Germinal center (tissue), 1 donor: ENCODE data around the gene TEX264.

Source experiments
- DNase-seq: peaks from one replicate; pipeline ENCODE4 v3.0.0; 2012; ENCODE audit warnings: mixed read lengths, low spot score

The TEX264 gene

DNA sequence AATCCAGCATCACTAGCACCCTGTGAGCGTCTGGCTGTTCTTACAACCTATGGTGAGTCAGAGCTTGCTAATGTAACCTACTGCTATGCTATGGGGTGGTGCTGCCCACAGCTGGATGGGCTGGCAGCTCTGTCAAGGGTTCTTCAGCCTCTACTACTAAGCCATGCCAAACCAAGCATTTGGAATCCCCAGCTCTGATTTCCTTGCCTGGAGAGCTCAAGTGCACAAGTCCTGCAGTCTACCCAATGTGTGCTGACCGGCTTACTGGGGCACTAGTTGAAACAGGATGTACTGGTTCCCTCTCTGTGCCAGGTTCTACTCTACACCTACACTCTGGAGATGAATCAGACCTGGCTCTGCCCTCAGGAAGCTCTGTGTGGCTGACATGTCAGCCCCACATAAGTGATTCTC is 4.2 kb downstream of the TEX264 start:
- no peak for DNase-seq

DNA sequence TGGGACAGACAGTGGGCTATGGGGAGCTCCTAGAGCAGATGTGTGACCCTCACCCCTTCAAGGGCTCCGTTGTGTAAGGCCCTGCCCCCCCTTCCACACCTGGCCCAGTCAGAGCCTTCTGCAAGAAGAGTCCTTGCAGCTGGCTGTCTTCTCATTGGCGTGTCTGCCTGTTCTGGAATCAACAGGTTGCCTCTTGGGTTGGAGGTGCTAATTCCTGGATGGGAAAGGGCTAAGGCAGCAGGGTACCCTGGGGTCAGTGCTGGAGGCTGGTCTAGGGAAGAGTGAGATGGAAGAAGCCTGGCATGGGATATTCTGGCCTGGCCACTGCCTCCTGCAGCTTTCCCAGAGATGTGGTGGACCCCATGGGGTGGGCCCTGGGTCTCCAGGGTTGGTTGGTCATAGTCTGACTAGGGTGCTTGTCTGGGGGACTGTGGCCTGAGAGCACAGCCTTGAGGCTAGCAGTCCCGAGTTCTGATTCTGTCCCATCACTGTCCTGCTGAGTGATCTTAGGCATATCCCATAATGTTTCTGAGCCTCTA is 5.1 kb downstream of the TEX264 start:
- no peak for DNase-seq

- DNase-seq, result no peak
These were observed 6.3 kb downstream of the TEX264 start for GRCh38 chr3:51677358-51677757.

GRCh38 chr3:51678186-51678585 is 7.1 kb downstream of the TEX264 start:
- no peak for DNase-seq

- no peak for DNase-seq
These were observed 7.6 kb downstream of the TEX264 start for GRCh38 chr3:51678641-51679040.

DNA sequence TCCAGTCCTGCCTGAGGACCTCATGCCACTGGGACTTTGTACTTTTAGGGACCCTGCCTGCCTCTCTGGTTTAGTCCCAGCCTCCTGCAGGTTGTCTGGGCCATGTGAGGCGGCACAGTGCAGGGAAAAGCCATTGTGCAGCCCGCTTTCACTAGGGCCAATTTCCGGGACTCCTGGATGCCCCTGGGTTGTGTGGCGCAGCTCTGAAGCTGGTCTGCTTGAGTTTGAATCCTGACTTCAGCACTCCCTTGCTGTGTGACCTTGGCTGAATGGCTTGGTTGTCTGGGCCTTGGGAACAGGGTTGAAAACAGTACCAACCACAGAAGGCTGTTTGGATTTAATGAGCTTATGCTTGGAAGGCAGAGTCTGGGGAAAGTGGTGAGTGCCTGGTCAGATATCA is 8.3 kb downstream of the TEX264 start:
- DNase-seq, result no peak

DNA sequence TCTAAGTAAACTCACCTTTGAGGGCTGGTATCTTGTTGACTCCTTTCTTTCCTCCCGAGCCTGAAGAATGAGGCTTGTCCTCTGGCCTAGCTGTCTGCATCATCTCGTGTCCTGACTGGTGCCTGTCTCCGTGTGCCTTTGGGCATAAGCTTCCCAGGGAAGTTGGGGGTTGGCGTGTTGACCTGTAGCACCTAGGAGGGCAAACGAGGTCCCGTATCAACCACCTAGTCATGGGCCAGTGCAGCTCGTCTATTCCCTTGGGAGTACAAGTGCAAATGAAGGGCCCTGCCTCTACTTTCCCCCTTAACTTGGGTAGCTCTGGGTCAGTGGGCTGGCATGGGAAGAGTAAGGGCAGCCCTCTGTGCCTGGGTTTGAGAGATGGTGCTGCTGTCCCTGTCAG is 8.7 kb downstream of the TEX264 start:
- DNase-seq, result peak; percentile 25

GRCh38 chr3:51680196-51680595 is 9.1 kb downstream of the TEX264 start:
- no peak for DNase-seq

DNA sequence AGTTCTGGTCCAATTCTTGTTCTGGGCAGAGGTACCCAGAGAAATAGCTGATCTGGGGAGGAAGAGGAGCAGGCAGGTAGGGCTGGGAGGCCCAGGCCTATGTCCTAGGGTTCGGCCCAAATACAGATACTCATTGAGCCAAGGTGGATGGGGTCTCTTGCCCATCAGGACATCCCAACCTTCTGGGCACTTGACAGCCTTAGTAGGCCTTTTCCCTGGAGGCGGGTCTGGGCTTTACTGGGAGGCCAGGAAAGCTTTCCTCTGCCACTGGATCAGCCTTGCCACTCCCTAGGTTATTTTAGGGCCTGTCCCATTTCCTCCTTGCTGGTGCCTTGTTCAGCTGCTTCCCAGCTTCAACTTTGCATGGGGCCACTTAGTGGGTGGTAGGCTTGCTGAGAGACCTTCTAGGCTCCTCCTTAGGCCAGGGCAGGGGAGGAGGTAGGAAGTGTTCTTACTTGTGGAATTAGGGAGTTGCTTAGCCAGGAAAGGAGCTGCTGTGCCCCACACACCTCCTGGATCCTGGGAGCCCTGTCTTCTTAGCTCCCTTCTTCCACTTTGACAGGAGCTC is 9.7 kb downstream of the TEX264 start:
- no peak for DNase-seq

DNA sequence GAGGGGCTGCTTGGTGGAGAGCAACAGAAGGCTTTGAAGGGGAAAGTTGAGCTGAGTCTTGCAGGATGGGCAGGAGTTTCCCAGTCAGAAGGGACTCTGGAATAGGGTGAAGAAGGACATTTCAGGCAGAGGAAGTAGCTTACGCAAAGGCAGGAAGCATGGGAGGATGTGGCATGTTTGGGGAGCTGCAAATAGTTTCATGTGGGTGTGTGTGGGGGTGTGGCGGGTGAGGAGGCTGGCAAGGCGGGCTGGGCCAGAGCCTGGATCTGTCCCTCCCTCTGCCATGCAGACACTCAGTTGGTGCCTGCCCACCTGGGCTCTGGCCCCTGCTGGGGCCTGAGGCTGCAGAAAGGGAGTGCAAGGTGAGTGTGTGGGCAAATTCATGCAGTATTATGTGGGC is 10.4 kb downstream of the TEX264 start:
- DNase-seq, result no peak

GRCh38 chr3:51682079-51682478 is 11.0 kb downstream of the TEX264 start:
- peak; percentile 89 for DNase-seq

DNA sequence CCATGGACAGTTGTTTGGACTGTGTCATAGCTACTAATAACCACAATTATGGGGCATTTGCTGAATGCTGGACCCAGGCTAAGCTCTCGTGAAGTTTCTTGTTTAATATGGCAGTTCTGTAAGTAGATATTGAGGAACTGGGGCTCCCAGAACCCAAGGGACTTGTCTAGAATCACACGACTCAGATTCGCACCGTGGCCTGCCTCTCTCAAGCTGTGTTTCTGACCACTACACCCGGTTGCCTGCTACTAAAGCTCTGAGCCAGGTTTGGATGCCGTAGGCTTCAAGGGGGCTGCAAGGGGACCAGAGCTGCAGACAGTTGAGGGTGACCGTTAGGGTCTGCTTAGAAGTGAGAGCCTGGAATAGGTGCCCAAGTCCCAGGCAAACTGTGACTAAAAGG is 11.5 kb downstream of the TEX264 start:
- DNase-seq, result no peak

DNA sequence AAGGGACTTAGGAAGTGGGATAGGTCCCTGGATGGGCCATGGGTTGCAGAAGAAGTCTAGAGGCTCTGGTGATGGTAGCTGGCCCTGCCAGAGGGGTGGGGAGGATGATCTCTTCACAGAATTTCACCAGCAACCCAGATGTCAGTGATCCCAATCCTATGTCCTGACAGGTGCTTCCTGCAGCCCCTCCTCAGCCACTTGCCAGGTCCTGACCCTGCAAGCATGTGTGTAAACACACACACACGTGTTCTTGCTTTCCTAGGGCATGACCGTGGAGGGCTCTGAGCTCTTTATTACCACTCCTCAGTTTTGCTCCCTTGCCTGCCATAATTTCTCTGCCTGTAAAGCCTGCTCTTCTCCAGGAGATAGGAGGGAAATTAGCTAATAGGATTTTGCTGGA is 12.5 kb downstream of the TEX264 start:
- DNase-seq, result no peak

DNA sequence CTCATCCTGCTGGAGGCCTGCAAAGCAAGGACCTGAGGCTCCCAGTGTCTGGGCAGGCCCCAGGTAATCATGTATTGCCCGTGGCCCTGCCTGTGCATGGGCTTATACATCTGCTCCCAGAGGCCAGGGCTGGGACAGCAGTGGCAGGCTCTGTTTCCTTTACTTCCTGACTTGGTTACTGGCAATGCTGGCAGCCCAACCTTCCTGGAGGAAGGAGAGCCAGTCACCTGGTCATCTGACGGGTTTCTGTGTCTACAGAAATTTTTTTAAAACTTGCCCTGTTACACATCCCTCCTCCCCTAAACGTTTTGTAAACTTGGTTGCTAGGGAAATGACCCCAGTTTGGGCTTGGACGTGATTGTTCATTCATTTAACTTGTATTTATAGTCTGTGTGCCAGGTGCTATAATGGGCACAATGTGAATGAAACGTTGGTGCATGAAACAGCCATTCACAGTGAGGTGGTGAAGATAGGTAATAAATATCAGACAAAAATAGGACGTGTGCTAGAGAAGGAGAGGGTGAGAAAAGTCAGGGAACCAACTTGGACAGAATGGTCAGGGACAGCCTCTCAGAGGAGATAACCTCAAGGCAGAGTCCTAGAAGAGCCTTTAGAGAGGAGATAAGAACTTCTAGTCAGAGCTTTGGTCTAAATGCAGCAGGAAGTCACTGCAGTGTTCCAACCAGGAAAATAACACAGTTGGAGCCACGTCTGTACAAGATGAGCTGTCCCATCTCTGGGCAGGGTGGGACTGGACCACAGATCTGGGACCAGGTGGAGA is 14.1 kb downstream of the TEX264 start:
- no peak for DNase-seq

DNA sequence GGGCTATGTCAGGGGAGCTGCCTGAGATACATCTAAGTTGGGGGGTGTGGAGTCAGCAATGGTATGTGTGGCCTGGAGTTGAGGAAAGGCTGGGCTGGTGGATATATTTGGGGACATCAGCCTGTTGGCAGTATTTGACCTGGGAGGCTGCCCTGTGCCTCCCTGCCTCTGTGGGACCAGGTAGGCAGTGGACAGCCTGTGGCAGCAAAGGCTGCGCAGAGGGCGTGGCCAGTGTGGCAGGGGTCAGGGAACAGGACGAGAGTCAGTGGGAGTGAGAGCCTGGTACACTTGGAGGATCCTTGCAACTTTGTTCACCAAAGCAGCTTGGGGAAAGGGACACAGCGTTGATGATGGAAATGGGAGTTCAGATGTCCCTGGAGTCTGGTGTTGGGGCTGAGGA is 15.0 kb downstream of the TEX264 start:
- DNase-seq, result no peak

DNA sequence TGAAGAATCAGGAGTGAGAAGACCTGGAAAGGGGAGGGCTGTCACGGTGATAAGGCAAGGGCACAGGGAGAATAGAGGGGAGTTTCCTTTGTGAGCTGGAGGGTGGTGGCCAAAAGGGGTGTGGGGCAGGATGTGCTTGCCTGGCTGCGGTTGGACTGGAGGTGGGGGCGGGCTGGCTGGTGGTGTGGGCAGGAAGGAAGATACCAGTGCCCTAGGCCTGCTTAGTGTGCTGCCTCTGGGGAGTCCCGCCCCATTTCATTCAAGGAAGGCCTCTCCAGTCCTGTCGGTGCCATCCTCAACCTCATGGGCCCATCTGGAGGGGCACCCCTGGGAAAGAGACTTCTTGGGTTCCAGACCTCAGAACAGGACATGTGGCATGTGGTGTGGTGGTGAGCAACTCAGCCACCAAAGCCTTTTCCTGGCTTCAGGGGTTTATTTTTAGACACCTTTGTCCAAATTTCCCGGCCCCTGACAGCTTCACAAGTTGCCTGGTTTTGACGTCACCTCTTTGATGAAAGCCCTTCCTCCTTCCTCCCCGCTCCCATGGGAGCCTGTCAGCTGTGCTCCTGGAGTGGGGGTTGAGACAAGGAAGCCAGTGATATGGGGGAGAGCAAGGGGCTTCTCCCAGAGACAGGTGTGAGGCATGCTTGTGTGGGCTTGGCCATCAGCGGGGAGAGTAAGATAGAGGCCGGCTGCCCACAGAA is 15.6 kb downstream of the TEX264 start:
- peak; percentile 65 for DNase-seq

DNA sequence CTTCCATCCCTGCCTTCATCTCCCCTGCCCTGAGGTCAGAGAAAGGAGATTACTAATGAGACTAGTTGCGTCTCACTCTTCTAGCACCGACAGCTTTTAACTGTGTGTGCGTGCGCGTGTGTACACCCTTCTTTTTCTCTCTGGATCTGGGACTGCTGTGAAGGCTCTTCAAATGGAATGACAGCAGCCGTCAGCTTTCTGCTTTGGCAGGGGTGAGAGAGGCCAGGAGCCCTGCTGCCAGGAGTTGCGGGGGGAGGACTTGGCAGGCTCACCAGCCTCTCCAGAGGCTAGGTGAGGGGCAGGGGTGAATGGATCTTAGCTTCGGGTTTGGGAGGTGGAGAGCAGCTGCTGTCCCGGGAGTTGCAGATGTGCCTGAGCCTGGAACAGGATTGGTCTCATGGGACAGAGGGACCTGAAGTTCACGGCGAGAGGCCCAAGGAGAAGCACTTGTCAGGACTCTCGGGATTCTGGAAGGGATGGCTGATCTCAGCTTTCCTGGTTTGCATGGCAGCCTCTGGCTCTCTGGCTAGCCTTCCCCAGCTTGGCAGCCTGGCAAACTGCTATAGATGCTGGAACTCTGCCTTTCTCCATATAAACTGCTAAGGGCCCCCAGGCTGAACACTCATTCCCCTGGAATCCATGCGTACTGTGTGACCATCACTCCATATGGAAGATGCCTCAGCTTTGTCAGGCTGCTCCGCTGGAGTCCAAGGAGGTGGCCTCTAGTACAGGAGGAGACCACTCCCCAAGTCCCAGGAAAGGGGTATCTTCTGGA is 16.6 kb downstream of the TEX264 start:
- DNase-seq, result no peak

GRCh38 chr3:51688206-51688600 is 17.2 kb downstream of the TEX264 start:
- DNase-seq, result no peak

DNA sequence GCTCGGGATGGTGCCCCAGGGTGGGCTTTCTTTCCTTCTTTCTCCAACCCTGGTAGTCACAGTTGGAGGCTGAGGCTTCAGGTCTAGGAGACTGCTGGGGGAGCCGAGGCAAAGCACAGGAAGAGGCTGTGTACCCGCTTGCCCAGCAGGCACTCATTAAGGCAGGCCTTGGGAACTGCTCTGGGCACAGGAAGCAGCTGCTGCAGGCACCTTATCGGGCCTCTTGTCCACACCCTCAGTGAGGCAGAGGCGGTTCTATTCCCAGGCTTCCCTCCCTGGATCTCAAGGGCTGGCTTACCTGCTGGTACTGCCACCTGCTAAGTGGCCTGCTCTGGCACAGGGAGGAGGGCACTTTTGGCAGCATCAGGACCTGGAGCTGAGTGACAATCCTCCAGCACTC is 20.0 kb downstream of the TEX264 start:
- no peak for DNase-seq

- no peak for DNase-seq
These were observed 20.9 kb downstream of the TEX264 start for GRCh38 chr3:51691949-51692348.

DNA sequence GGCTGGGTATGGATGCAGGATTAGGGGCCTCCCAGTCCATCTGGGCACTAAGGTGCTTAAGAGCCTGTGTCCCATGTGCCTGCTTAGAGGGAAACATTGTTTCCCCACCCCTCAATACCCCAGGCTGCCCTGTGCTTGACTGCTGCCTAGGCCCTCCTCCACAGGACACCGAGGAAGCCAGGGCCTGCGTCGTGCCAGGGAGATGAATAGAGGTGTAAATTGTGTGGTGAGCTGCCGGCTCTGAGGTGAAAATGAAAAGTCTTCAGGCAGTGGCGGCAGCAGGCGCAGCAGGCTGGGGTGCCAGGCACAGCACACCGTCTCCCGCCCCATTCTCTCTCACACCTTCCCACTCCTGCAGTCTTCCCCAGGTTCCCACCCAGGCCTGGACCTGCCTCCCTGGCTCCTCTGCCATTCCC is 21.9 kb downstream of the TEX264 start:
- DNase-seq, result no peak

DNA sequence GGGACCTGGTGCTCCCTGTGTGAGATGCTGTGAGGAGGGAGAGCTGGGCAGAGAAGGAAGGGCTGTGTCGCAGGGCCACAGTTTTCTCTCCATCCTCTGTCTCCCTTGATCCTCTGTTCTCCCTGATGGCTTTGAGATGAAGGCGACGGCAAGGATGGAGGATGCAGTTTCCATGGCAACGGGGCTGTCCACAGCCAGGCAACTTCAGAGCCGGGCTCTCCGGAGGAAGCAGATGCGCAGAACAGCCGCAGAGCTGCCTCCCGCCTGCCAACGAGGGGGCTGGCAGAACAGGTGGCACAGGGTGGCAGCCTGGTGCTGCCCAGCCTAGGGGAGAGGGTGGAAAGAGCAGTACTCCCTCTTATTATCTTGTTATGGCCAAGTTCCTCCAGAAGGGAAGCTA is 25.9 kb downstream of the TEX264 start:
- no peak for DNase-seq
